NCI-H748 treated with DMSO at 0.1 percent for 48 hours (cell line): ENCODE measurements around the gene KCNJ1.

ENCODE experiments used
- DNase-seq: peaks from one replicate; lab custom pipeline; 2025; lab: John Stamatoyannopoulos, UW

Gene KCNJ1

GRCh38 chr11:128901653-128902514 lies 34.8 kb upstream of the KCNJ1 start:
- no peak for DNase-seq

GRCh38 chr11:128900468-128900867 lies 33.4 kb upstream of the KCNJ1 start:
- no peak for DNase-seq

GRCh38 chr11:128898580-128899344 lies 31.7 kb upstream of the KCNJ1 start:
- DNase-seq, result no peak

- DNase-seq, result no peak
Observed at GRCh38 chr11:128897826-128898225, 30.7 kb upstream of the KCNJ1 start.

GRCh38 chr11:128896356-128896755 lies 29.3 kb upstream of the KCNJ1 start:
- DNase-seq, result no peak

- no peak for DNase-seq
Observed at GRCh38 chr11:128895526-128895925, 28.4 kb upstream of the KCNJ1 start.

- no peak for DNase-seq
Observed at GRCh38 chr11:128894685-128895084, 27.6 kb upstream of the KCNJ1 start.

GRCh38 chr11:128894286-128894681 lies 27.2 kb upstream of the KCNJ1 start:
- DNase-seq, result no peak

- no peak for DNase-seq
Observed at GRCh38 chr11:128893578-128894285, 26.6 kb upstream of the KCNJ1 start.

- DNase-seq, result no peak
Observed at GRCh38 chr11:128892866-128893565, 25.9 kb upstream of the KCNJ1 start.

- no peak for DNase-seq
Observed at GRCh38 chr11:128891913-128892398, 24.9 kb upstream of the KCNJ1 start.

GRCh38 chr11:128890543-128891368 lies 23.7 kb upstream of the KCNJ1 start, which contains the start of gene KCNJ5:
TSS of gene KCNJ5 (plus strand) at chr11:128891356. CDS start at chr11:128911274, 19,918 bp downstream.
- no peak for DNase-seq

- no peak for DNase-seq
Observed at GRCh38 chr11:128890216-128890542, 23.1 kb upstream of the KCNJ1 start.

- no peak for DNase-seq
Observed at GRCh38 chr11:128889657-128890213, 22.6 kb upstream of the KCNJ1 start.

GRCh38 chr11:128888034-128888985 lies 21.2 kb upstream of the KCNJ1 start:
- DNase-seq, result no peak

- DNase-seq, result peak; percentile 18
Observed at GRCh38 chr11:128886406-128887124, 19.5 kb upstream of the KCNJ1 start.

- DNase-seq, result peak; percentile 43
Observed at GRCh38 chr11:128884703-128885338, 17.7 kb upstream of the KCNJ1 start.

GRCh38 chr11:128884054-128884453 lies 17.0 kb upstream of the KCNJ1 start:
- no peak for DNase-seq
